Measurements from ENCODE around the gene UBE2Z.
"Not testable (repeated sequence)": the region's sequence is repeated elsewhere in the genome, so short reads cannot be mapped to it uniquely, and the experiment has no call there.

UBE2Z gene

DNA sequence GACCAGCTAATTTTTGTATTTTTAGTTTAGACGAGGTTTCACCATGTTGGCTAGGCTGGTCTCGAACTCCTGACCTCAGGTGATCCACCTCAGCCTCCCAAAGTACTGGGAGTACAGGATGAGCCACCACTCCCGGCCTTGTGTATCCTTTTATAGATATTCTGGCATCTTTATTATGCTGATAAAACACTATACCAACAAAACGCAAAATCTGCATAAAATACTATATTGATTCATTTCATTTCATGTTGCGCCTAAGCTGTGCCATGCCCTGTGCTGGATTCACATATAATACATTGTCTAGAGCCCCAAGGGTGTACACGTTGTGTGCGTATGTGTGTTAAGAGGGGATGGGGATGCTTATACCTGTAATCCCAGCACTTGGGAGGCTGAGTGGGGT, 3.8 kb upstream of the UBE2Z start:
- DNase-seq = no peak

DNA sequence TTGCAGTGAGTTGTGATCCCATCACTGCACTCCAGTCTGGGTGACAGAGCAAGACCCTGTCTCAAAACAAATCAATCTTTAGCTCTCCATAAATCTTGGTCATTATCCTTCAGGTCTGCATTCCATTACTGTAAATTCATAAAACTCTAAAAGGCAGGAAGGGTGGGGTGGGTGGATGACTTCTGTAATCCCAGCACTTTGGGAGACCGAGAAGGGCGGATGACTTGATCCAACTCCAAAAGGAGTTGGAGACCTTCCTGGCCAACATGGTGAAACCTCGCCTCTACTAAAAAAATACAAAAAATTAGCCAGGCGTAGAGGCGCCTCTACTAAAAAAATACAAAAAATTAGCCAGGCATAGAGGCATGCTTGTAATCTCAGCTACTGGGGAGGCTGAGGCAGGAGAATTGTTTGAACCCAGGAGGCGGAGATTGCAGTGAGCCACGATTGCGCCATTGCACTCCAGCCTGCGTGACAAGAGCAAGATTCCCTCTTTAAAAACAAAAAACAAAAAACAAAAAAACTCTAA, 2.2 kb upstream of the UBE2Z start:
- DNase-seq = no peak

DNA sequence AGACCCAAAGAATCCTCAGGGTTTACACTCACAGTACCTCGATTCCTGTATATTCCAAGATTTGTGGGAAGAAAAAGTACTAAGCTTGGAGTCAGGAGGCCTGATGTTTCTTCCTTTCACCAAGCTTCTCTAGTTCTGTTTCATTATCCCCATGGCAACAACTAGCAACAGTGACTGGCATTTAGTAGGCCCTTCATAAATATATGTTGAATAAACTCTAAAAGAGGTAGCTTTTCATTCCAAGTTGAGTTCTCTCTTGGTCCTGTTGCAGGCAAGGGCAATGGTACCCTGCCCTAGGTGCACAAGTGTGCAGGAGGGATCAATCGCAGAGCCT, 527 bp upstream of the UBE2Z start:
- DNase-seq = no peak

DNA sequence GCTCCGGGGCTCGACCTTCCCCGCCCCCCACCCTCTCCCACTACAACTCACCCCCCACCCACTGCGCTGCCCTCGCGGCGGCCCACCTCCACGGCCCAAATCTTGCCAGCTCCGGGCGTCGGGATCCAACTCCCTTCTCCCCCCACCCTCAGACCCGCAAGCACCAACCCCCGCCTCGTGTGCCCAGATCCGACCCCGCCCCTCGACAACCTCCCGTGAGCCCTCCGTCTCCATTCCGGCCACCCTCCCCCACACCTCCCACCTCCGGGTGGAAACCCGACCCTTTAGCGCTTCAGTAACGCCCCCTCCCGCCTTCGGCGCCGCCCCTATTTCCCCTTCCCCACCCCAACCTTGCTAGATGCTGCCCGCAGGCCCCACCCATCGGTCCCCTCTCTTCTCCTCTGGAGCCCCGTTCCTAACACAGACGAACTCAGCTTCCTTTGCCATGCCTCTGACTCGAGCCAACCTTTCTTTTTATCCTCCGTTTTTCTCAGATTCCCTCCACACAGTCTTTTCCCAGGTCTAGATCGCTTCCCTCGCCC, 717 bp downstream of the UBE2Z start:
- DNase-seq = peak; percentile 76

DNA sequence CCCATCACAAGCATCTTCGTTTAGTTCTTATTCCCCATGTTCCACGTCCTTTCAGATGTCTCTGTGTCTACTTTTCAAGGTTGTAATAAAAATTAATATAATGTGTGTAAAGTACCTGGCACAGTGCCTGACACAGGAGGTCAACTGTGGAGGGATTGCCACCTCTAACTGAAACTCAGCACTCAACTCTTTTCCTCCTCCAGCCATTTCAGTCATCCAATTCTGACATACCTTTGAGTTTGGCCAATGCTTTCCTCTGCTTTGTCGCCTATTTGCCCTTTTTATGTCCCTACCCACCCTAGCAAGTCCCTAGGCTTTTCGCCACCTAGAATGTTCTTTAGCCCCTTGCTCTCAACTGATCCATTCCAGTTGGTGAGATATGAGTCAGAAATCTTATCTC, 1.6 kb downstream of the UBE2Z start:
- DNase-seq = no peak

DNA sequence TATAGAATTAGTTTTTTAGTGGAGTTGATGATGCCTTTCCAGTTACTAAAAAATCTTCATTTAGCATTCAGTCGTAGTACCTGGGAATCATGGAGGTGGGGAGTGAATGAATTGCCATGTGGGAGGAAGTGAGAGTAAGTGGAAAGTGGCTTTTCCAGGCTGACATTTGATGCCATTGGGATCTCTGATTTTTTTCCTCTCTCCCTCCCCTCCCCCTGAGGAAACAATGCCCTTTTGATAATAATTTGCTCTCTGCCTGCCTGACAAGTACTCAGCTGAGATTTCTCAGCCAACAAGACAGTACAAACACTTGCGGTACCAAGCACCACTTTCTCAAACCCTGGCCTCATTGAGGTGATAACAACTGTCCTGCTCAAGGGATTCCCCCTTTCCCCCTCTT, 2.2 kb downstream of the UBE2Z start:
- no peak for DNase-seq

DNA sequence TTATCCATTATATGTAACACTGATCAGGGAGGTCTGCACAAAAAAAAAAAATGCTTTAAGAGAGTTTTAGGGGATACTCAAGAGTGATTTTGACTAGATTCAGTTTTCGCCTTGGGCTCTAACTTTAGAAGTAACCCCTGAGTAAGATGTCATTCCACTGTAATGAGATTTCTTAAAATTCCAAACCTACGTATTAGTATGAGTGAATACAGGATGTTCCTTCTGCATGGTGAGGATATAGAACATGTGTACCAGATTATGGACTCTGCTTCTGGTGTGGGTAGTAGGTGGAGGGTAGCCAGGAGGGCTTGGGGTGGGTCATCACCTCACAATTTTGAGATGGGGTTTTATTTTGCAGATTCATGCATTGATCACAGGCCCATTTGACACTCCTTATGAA, 4.3 kb downstream of the UBE2Z start:
- DNase-seq = no peak

DNA sequence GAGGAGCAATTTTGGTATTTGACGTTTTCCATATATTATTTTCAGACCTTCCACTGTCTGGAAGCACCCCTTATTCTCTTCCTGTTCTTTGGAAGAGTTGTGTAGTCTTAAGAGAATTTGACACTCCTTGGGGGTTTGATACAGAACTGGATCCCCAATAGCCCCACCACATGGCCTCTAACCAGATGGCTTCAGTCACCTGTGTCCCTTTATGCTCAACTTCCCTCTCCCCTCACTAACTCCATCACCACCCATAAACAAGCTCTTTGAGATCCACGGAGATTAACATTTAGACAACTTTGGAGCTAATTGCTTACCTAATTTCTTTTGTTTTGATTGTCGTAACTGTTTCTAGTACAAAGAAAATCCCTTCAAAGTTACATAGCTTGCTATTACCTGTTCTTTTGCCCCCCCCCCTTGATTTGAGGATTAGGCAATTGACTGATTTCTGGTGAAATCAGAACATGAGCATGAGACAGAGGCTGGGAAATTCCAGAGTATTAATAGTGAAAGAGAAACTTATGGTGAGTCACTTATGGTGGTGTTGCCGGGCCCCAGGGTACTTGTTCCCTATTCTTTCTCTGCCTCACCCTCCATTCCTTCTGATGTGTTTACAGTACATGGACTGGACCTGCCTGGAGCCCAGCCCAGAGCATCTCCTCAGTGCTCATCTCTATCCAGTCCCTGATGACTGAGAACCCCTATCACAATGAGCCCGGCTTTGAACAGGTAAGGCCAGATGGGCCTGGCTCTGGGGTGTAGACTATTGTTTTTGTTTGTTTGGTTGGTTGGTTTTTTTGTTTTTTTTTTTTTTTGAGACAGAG, 7.5 kb downstream of the UBE2Z start:
- peak; percentile 8 for DNase-seq

DNA sequence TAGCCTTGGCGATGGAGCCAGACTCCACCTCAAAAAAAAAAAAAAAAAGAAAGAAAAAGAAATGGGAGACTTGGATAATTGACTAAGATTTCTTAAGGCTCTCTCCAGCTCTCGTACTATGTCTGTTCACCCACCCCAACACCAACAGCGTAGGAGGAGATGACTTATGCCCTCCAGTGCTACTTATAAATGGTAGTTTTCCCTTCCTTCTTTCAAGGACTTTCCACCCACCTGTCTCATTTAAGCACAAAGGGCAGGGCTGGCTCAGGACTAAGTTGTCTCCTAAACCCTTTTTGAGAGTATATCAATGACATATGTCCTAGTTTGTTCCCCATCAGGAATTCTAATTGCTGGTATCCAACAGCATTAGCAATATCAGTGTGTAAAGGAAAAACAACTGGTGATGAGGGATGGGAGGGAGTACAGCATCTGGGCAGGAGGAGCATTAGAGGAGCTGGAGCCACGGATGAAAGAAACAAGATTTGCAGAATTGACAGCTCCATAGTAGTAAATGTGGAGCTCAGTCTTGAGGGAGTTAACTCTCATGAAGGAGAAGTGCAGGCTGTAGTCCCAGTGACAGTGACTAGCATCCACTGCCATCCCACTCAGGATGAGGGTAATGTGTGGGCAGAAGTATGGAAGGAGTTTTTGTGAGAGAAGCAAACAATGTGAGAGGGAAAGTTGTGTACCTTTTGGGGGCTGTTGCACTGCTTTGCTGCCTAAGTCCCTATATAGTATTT, 17.2 kb downstream of the UBE2Z start:
- DNase-seq = no peak

DNA sequence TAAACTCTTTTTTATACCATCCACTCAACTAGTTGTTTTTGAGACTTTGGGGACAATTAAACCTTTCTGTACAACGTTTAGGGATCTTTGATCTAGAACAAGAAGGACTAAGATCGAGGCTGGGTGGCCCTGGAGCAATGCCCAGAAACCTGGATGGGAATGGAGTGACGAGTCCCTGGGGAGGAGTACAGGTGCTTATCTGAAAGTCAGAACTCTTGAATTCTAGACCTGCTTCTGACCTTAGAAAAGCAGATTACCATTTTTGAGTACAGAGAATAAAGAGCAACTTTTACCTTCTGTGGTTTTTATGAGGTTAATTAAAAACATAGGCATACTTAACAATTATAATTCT, 17.8 kb downstream of the UBE2Z start:
- DNase-seq = no peak

DNA sequence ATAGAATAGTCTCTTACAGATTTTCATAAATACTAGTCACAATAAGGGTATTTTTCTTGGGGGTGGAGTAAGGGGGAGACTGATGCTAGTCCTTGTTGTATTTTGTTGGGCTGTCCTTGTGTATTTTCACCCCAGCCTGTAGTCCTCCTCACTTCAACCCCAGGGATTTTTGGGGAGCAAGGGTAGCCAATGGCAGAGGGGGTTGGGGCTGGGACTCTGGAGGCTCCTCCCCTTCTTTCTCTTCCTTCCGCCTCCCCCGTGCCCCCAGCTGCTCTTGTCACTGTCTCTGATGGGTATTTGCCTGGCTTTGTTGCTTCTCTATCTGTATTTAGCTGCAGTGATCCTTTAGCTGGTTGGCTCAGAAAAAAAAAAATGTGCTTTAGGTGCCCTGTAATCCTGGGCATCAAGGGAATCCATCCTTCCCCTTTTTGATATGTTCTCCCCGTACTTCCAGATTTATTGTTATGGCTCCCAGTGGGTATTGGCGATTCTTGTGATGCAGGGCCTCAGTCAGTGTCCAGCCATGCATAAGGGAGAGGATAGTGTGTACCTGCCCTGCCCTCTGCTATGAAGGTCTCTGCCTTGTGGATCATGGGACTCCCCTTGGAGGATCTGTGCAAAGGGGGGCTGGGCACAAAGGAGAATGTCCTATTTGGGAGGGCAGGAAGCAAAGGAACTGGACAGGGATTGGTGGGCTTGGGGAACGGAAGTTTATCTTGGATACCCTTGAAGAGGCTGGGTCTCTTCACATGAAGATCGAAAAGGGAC, 20.0 kb downstream of the UBE2Z start:
- DNase-seq = no peak

DNA sequence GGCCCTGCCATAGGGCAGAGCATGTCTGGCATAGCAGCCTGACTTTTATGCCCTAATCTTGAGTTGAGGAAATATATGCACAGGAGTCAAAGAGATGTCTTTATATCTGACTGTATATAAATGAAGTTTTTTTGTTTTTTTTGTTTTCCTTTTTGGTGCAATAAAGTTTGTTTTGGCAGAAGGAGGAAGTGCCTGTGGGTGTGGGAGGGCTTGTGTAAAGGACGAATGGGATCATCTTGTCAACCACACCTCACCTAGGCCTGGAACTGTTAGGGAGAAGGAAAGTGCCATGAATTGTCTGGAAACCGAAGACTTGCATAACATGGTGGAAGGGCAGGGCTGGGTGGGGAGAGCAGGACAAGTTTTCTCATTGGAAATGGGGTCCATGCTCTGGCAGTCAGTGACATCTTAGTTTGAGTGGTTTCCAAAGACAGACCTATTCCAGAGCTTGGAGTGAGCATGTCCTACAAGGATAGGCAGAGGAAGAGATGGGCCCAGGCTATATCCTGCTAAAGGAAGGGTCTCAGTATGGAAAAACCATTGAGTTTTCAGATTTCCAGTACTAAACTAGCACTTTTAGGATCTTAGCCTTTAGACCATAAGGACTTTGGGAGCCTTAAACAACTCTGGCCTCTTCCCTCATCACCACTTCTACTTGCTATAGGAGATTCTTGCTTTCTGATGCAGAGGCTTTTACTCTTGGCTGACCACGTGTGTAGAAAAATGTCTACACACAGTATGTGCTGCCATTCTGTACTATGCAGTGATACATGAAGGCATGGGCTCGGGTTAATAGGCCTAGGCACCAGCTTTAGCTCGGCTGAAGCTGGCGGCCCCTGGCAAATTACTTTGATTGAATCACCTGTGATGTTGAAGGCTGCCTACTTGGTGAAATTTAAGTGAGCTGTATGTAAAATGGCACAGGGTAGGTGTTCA, 20.9 kb downstream of the UBE2Z start:
- no peak for DNase-seq

DNA sequence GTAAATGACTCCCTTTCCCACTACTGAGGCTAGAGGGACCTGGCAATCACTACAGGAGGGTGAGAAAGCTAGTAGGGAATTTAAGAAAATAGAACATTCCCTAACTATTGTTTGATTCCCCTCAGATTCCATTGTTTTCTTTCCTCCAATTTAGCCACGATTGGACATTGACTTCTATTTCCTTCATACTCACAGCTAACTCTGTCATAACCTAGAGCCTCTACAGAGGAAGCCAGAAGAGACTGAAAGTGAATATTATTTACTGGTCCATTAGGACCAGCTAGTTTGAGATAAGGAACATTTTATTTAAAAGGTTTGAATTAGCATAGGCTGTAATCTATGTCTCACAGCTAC, 21.6 kb downstream of the UBE2Z start:
- no peak for DNase-seq

DNA sequence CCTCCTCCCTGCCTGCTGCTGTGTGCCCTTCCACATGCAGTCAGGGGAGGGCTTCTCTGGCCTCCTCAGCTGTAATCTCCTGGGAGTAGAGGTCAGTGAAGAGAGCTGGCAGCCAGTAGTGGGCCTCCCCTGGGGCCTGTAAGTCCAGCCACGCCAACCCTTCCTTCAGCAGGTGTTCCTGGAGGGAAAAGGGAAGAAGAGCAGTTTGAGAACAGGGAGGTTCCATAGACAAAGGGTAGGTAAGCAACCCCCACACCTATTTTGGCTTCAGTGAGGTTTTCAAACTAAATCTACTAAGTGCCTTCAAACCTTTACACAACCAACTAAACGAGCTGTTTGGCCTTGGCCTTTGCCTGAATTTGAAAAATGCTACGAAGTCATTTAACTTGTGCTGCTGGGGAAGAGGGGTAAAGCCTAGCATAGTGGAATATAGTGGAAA, 22.2 kb downstream of the UBE2Z start:
- no peak for DNase-seq

DNA sequence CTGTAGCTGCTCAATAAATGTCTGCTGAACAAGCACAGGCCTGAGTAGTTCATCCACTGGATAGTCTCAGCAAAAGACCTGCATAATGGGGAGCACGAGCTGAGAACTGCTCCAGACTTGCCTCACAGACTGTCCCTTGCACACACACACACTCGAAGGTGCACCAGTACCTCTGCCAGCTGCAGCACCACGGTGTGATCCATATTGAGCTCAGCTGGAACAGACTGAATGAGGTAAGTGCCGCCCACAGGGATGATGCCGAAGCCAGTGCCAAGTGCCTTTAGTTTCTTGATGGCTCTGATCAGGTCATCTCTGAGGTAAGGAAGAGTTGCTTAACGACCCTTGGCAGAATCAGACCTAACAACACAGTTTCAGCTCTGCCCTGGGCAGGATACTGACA, 24.8 kb downstream of the UBE2Z start:
- DNase-seq = no peak

DNA sequence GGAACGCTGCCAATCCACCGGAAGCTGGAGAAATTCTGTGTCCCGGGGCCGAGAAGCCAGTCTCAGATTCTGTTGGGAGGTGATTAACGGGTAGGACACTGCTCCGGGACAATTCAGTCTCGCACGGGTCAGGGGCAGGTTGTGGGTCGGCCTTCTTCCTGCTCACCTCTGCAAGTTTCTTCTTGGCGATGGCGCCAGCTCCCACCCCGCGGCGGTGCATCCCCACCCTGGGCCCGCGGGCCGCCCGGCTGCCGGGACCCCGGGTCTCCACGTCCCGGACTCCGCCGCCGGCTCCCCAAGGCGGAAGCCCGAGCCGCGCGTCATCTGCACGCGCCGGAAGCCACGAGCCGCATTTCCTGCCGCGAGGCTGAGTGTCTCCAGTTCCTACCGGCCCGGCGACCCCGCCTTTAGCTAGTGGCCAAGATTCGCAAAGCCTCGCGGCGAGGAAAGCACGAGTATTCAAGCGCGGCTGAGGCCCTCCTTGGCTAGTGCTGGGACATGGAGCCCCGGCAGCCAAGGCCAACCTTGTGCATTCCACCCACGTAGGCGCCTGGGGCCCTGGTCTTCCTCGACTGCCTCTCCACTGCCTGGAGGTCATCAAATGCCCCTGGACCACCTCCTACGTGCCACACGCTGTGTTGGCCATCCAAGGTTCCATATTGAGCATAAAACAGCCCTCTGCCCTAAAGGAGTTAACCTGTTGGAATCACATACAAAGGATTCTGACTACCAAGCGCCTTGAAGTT, 36.5 kb downstream of the UBE2Z start, which contains the start of gene SNF8:
Gene SNF8, minus strand, starts transcription at position 328 of the 746 bp plus-strand sequence. Its CDS starts 108 bp downstream, at position 220.
- peak; percentile 90 for DNase-seq

DNA sequence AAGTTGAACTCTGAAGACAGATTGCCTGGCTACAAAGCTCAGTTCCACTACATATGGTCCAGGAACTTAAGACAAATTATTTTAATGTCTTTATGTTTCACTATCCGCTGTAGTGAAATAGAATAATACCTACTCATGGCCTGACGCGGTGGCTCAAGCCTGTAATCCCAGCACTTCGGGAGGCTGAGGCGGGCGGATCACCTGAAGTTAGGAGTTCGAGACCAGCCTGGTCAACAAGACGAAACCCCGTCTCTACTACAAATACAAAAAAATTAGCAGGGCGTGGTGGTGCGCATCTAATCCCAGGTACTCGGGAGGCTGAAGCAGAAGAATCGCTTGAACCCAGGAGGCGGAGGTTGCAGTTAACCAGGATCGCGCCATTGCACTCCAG, 37.0 kb downstream of the UBE2Z start:
- DNase-seq = not testable (repeated sequence)

DNA sequence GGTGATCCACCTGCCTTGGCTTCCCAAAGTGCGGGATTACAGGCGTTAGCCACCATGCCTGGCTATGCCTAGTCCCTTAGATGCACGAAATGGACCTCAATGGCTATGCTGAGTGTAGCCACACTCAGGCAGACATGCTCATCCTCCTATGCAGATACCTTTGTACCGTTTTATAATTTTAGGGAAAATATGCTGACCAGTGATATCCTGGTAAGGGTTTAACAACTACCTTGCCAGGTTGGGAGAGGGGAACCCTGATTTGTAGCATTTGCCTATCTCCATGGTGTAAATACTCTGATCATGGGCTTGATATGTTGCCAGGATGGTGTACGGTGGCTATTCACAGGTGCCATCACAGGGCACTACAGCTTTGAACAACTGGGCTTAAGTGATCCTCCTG, 43.4 kb downstream of the UBE2Z start:
- DNase-seq = no peak

DNA sequence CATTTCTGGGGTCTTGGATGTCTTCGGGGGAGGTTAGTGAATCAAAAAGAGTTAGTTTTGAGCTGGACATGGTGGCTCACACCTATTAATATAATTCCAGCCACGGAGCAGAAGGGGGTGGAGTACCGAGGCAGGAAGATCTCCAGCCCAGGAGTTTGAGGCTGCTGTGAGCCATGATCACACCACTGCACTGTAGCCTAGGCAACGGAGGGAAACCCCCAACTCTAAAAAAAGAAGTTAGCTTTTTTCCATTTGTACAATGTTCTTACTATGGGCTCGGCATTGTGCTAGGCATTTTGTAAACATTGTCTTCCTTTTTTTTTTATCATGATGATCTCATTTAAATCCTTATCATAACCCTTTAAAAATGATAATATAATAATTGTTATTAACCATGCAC, 44.7 kb downstream of the UBE2Z start:
- DNase-seq = no peak

DNA sequence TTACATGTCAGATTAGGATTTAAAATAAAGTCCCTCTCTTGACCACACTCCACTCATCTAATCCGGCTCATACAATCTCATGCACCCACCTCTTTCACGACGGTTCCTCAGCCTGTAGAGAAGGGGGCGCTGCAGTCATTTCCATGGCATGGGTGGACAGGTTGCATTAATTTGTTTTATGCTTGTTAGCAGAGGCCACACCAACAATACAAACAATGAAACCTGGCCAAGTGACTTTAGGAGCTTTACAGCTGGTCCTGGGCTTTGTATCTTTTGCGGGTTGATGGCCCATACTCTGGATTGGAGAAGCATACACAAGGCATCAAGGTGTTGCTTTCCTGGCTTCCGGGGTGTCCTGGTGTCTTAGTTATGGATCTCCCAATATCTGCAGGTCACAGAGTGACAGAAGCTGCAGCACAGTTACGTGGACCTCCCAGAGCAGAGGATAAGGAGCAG, 46.1 kb downstream of the UBE2Z start:
- no peak for DNase-seq

DNA sequence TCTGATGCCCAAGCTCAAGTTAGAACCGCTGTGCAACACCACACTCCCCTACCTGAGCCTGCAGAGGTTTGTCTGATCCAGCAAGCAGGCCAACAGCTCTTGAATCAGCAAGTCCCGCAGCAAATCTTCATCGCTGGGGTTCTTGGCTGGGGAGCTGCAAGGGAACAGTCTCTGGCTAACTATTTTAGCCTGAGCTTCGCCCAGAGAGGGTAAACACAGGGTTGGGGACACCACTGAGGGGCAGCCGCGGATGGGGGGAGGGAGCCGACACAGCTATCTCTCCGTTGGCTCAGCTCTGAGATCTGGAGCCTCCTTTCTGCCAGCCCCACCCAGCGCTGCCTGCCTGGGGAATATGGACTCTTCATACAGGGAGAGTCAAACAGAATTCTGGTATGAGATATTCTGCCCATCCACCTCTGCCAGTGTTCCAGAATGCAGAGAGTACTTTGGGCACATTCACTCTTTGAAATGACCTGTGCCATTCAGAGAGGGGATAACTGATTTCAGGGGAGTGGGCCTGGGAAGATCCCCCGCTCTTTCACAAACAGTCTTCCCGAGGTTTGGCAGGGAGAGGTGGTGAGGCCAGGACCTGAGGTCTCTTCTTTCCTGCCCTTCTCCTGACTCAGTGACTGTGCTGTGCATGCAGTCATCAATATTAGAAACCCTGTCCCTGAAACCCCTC, 52.8 kb downstream of the UBE2Z start:
- DNase-seq = no peak
